IPS-20b (cell line): ENCODE measurements around the gene CA9.
"Not testable (repeated sequence)": the region's sequence is repeated elsewhere in the genome, so short reads cannot be mapped to it uniquely, and the experiment has no call there.

Source experiments
- H3K27ac ChIP-seq: one replicate; pipeline ENCODE4 v1.5.1; 2013; ENCODE audit warnings: low read length
- H3K27me3 ChIP-seq: 2 replicates; pipeline ENCODE4 v1.6.1; 2013; ENCODE audit warnings: mild to moderate bottlenecking, low read length, inconsistent platforms; ENCODE audit not compliant: insufficient read depth
- H3K36me3 ChIP-seq: 2 replicates; pipeline ENCODE4 v1.6.1; 2013; ENCODE audit warnings: low read depth, mild to moderate bottlenecking, inconsistent platforms, low read length, moderate library complexity; ENCODE audit not compliant: insufficient read depth
- H3K4me1 ChIP-seq: 2 replicates; pipeline ENCODE4 v1.6.1; 2013; ENCODE audit warnings: mild to moderate bottlenecking, control low read depth, inconsistent platforms, low read length, moderate library complexity; ENCODE audit not compliant: insufficient read depth
- H3K4me3 ChIP-seq: 2 replicates; pipeline ENCODE4 v1.5.1; 2013; ENCODE audit warnings: mild to moderate bottlenecking, low read length, inconsistent platforms
- H3K9ac ChIP-seq: 2 replicates; pipeline ENCODE4 v1.6.1; 2013; ENCODE audit warnings: low read depth, mild to moderate bottlenecking, inconsistent platforms, low read length, moderate library complexity
- H3K9me3 ChIP-seq: 2 replicates; pipeline ENCODE4 v1.6.1; 2013; ENCODE audit warnings: mild to moderate bottlenecking, low read depth, low read length, inconsistent platforms; ENCODE audit not compliant: insufficient read depth

CA9 gene

DNA sequence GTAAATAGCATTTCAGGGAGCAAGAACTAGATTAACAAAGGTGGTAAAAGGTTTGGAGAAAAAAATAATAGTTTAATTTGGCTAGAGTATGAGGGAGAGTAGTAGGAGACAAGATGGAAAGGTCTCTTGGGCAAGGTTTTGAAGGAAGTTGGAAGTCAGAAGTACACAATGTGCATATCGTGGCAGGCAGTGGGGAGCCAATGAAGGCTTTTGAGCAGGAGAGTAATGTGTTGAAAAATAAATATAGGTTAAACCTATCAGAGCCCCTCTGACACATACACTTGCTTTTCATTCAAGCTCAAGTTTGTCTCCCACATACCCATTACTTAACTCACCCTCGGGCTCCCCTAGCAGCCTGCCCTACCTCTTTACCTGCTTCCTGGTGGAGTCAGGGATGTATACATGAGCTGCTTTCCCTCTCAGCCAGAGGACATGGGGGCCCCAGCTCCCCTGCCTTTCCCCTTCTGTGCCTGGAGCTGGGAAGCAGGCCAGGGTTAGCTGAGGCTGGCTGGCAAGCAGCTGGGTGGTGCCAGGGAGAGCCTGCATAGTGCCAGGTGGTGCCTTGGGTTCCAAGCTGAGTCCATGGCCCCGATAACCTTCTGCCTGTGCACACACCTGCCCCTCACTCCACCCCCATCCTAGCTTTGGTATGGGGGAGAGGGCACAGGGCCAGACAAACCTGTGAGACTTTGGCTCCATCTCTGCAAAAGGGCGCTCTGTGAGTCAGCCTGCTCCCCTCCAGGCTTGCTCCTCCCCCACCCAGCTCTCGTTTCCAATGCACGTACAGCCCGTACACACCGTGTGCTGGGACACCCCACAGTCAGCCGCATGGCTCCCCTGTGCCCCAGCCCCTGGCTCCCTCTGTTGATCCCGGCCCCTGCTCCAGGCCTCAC lies at the start of gene CA9:
Gene CA9, plus strand, starts transcription at position 797 of the 893 bp plus-strand sequence. Its CDS starts 32 bp downstream, at position 829.
- no peak within 1 kb of the TSS for H3K9ac ChIP-seq

DNA sequence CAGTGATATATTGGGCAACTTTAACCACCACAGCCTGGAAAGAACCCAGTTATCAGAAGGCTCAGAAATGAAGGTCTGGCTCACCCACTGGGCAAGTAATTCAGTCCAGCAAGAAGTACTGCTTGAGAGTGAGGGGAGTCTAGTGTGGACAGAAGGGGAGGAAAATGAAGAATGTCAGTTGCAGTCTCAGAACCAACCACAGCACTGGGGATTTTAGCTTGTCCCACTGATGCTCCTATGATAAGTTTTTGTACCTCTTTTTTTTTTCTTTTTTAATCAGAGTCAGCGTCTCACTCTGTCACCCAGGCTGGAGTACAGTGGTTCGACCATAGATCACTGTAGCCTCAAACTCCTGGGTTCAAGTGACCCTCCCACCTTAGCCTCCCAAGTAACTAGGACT lies 46.2 kb upstream of the CA9 start:
- Histone ChIP-seq H3K4me1 (no peaks in the 10 kb centered on the region), H3K9me3 (no peaks in the 10 kb centered on the region)

More for the DNA sequence above, at the start of gene CA9:
- peaks cover 18% of the 10 kb centered on the region for H3K27me3 ChIP-seq
- H3K27ac ChIP-seq: no peak within 1 kb of the TSS
- H3K9me3 ChIP-seq: no peaks in the 10 kb centered on the region
- H3K4me3 ChIP-seq: no peak within 1 kb of the TSS
- H3K4me1 ChIP-seq: peaks cover 6% of the 10 kb centered on the region; the same call in 1 of the 2 replicates
- no peaks in the 10 kb centered on the region for H3K36me3 ChIP-seq

DNA sequence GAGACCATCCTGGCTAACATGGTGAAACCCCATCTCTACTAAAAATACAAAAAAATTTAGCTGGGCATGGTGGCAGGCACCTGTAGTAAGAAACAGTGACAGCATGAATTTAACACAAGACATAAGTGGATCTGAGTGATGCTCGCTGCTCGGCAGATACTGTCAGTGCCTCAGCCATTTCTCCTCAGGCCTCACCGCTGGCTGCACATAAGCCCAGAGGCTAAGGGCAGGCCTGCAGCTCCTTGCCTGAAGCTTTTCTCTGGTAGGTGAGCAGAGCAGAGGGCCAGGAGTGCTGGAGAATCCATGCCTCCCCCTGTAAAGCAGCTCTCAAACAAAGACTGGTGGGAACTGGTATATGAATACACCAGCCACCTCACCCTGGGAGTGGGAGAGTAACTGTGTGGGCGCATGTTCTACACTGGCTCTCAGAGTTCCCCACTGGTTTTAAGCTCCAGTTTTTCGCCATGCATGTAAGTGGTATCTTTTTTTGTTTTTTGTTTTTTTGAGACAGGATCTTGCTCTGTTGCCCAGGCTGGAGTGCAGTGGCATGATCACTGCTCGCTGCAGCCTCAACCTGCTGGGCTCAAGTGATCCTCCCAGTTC lies 45.2 kb upstream of the CA9 start:
- Histone ChIP-seq H3K36me3 (no peaks in the 10 kb centered on the region), H3K4me1 (no peaks in the 10 kb centered on the region), H3K4me3 (no peak overlapping the region), H3K9ac (no peak overlapping the region), H3K27me3 (no peaks in the 10 kb centered on the region), H3K9me3 (no peaks in the 10 kb centered on the region), H3K27ac (no peak overlapping the region)

More for the DNA sequence above, 46.2 kb upstream of the CA9 start:
- Histone ChIP-seq H3K36me3 (no peaks in the 10 kb centered on the region), H3K9ac (no peak overlapping the region), H3K27me3 (no peaks in the 10 kb centered on the region), H3K27ac (no peak overlapping the region), H3K4me3 (no peak overlapping the region)

GRCh38 chr9:35629597-35629996 lies 44.1 kb upstream of the CA9 start:
- Histone ChIP-seq H3K27ac (no peak overlapping the region), H3K9me3 (no peaks in the 10 kb centered on the region), H3K36me3 (no peaks in the 10 kb centered on the region), H3K4me3 (no peak overlapping the region), H3K27me3 (no peaks in the 10 kb centered on the region), H3K9ac (no peak overlapping the region), H3K4me1 (no peaks in the 10 kb centered on the region)

DNA sequence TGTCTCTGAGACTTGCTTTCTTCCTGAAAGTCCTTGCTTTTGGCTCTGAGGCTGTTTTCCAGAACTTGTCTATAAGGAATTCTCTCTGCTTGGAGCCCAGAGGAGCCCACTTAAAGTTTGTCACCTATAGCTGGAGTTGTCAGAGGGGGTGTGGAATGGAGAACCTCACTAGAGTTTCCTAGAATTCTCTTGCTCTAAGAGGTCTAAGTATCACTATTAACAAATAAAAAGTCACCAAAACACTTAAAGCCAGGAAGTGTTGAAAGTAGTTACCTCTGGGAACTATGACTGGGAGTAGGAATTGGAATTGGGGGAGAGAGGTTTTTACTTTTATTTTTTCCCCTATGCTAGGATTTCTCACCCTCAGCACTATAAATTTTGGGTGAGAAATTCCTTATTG lies 38.0 kb upstream of the CA9 start:
- H3K27ac ChIP-seq: no peak overlapping the region
- no peaks in the 10 kb centered on the region for H3K27me3 ChIP-seq
- H3K9me3 ChIP-seq: no peaks in the 10 kb centered on the region
- no peaks in the 10 kb centered on the region for H3K36me3 ChIP-seq
- no peak overlapping the region for H3K4me3 ChIP-seq
- no peak overlapping the region for H3K9ac ChIP-seq
- no peaks in the 10 kb centered on the region for H3K4me1 ChIP-seq

DNA sequence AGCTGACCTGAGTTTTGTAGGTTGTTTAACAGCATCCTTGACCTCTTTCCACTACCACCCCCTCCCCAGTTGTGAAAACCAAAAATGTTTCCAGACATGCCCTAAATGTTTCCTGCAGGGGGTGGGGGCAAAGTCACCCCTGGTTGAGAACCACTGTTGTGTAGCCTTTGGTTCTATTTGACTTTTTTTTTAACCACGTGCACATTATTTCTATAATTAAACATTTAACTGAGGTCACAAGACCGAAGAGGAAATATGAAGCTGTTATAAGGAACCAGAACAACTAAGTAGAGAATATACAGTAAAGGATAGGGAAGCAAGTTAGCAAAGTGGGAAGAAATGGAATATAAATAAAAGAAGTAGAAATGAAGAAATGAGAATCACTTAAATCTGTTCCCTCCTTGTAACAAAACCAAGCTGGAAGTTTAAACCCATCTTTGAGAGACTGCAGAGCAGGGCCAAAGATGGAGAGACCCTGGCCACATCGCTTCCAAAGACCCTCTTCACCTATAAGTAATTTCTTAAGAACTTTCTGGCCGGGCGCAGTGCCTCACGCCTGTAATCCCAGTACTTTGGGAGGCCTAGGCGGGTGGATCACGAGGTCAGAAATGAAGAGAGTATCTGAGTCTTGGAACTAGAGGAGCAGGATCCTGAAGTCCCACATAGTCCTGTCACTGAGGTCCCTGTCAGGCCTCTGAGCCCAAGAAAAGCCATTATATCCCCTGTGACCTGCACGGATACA lies 37.4 kb upstream of the CA9 start:
- Histone ChIP-seq H3K4me3 (no peak overlapping the region), H3K9me3 (no peaks in the 10 kb centered on the region), H3K4me1 (no peaks in the 10 kb centered on the region), H3K36me3 (no peaks in the 10 kb centered on the region), H3K27ac (no peak overlapping the region), H3K9ac (no peak overlapping the region), H3K27me3 (no peaks in the 10 kb centered on the region)

DNA sequence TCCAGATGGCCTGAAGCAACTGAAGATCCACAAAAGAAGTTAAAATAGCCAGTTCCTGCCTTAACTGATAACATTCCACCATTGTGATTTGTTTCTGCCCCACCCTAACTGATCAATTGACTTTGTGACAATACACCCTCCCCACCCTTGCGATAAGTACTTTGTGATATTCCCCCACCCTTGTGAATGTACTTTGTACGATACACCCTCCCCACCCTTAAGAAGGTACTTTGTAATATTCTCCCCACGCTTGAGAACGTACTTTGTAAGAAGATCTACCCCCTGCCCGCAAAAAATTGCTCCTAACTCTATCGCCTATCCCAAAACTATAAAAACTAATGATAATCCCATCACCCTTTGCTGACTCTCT lies 36.9 kb upstream of the CA9 start:
- H3K9ac ChIP-seq, H3K27ac ChIP-seq: not testable (repeated sequence)

DNA sequence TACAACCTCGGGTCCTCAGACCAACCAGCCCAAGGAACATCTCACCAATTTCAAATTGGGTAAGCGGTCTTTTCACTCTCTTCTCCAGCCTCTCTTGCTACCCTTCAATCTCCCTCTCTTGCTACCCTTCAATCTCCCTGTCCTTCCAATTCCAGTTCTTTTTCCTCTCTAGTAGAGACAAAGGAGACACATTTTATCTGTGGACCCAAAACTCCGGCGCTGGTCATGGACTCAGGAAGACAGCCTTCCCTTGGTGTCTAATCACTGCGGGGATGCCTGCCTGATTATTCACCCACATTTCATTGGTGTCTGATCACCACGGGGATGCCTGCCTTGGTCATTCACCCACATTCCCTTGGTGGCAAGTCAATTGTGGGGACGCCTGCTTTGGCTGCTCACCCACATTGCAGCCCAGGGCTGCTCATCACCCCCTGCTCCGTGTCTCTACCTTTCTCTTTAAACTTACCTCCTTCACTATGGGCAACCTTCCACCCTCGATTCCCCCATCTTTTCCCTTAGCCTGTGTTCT lies 36.2 kb upstream of the CA9 start:
- not testable (repeated sequence) for H3K9ac ChIP-seq, H3K27me3 ChIP-seq, H3K9me3 ChIP-seq, H3K27ac ChIP-seq, H3K36me3 ChIP-seq, H3K4me1 ChIP-seq, H3K4me3 ChIP-seq

More for the DNA sequence above, 36.9 kb upstream of the CA9 start:
- not testable (repeated sequence) for H3K27me3 ChIP-seq, H3K9me3 ChIP-seq, H3K36me3 ChIP-seq, H3K4me3 ChIP-seq, H3K4me1 ChIP-seq

GRCh38 chr9:35638751-35639150 lies 35.0 kb upstream of the CA9 start:
- H3K27ac ChIP-seq, H3K36me3 ChIP-seq, H3K9me3 ChIP-seq, H3K4me1 ChIP-seq, H3K4me3 ChIP-seq, H3K9ac ChIP-seq, H3K27me3 ChIP-seq: not testable (repeated sequence)

- H3K9me3 ChIP-seq, H3K4me1 ChIP-seq, H3K9ac ChIP-seq, H3K27ac ChIP-seq, H3K4me3 ChIP-seq, H3K36me3 ChIP-seq, H3K27me3 ChIP-seq: not testable (repeated sequence)
Measured at GRCh38 chr9:35639225-35639624, 34.5 kb upstream of the CA9 start.

DNA sequence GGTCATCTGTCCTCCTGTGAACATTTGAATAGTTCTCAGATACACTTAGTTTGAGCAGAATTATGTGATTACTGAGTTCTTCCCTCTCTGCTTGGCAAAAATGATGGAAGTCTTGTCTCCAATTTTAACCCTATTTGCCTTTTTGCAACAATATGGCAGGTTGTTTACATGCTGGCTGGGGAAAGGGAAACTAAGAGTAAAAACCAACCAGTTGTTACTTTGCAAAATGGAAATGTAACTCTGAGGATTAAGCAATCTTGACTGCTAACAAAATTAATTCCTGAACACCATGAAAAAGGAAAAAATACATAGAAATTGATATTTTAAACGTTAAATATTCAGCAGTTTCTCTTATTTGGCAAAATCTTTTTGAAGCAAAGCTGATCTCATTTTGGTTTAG lies 34.1 kb upstream of the CA9 start:
- no peaks in the 10 kb centered on the region for H3K4me1 ChIP-seq
- no peak overlapping the region for H3K4me3 ChIP-seq
- H3K9me3 ChIP-seq: no peaks in the 10 kb centered on the region
- H3K27ac ChIP-seq: no peak overlapping the region
- no peaks in the 10 kb centered on the region for H3K36me3 ChIP-seq
- H3K27me3 ChIP-seq: no peaks in the 10 kb centered on the region
- no peak overlapping the region for H3K9ac ChIP-seq
